Testis (tissue), 3 donors: ENCODE measurements around the gene RABEP2. TPM values are rescaled to one million over a fixed set of nuclear protein-coding genes. Genes with fewer than 3 reads are reported as not detected.

Source experiments
- DNase-seq: peaks from one replicate; pipeline ENCODE4 v3.0.0-alpha.2; 2019
- H3K27ac ChIP-seq, 2 donors: fragments of 200-600 bp; sonication (generic); one replicate each; pipeline ENCODE4 v1.5.1; 2019
- H3K27me3 ChIP-seq: fragments of 200-600 bp; sonication (generic); one replicate; pipeline ENCODE4 v1.5.1; 2019
- H3K36me3 ChIP-seq: fragments of 200-600 bp; sonication (generic); one replicate; pipeline ENCODE4 v1.5.1; 2017; ENCODE audit warnings: low read depth; ENCODE audit errors: missing control alignments
- H3K4me1 ChIP-seq: fragments of 200-600 bp; sonication (generic); one replicate; pipeline ENCODE4 v1.5.1; 2019
- H3K4me3 ChIP-seq, 2 donors: fragments of 200-600 bp; sonication (generic); one replicate each; pipeline ENCODE4 v1.5.1; 2017 to 2019
- H3K9me3 ChIP-seq: fragments of 200-600 bp; sonication (generic); one replicate; pipeline ENCODE4 v1.5.1; 2017
- CTCF ChIP-seq, 3 experiments: fragments of 450-650 bp in 2 of 3; fragments of 200-600 bp in 1 of 3; sonication (generic) in 1 of 3; IDR thresholded peaks; one replicate each; pipeline ENCODE4 v1.5.1; 2016 to 2019; ENCODE audit warnings: antibody characterized with exemption in 3 of 3, mild to moderate bottlenecking in 2 of 3, moderate library complexity in 1 of 3
- POLR2A ChIP-seq: fragments of 450-650 bp; IDR thresholded peaks from one replicate; pipeline ENCODE4 v1.6.1; 2017; ENCODE audit warnings: antibody characterized with exemption, mild to moderate bottlenecking, moderate library complexity
- WGBS, 2 donors: methylation state at CpG; one replicate each; pipeline ENCODE4 v1.1.5; 2018; 5-methylcytosine and 5-hydroxymethylcytosine counted together
- intact Hi-C: fragments of 100-400 bp; cut with DNase I; formaldehyde crosslinking; loops from one replicate; pipeline ENCODE4 v1.15.1; 2023; ENCODE audit warnings: low total_unique reads
- polyA plus RNA-seq: library from polyadenylated mRNA; stranded (reverse); fragments of 350-450 nt; fragmentation: Illumina TruSeq; extraction: RNeasy Lipid Tissue Mini Kit (QIAGEN cat#74804); gene quantifications from one replicate; pipeline ENCODE4 v1.2.3, GENCODE V29; 2014; ENCODE audit warnings: low read depth, low replicate concordance; ENCODE audit not compliant: insufficient read depth
- total RNA-seq, 2 donors: library from RNA; depleted of rRNA; stranded (reverse); fragments of >200 nt; gene quantifications; one replicate each; pipeline ENCODE4 v1.2.3, GENCODE V29; 2016

RABEP2 gene
- total and polyA plus RNA-seq, 3 donors from 2014 or later = 14.2 to 51.8 (median 43.3) TPM

- Histone ChIP-seq H3K4me1 (no peaks in the 10 kb centered on the region), H3K27ac (no peak overlapping the region), H3K36me3 (peaks cover 3% of the 10 kb centered on the region), H3K4me3 (no peak overlapping the region), H3K9me3 (no peaks in the 10 kb centered on the region), H3K27me3 (no peaks in the 10 kb centered on the region)
- DNase-seq = no peak
- intact Hi-C loops = no loop called here
- TF ChIP-seq POLR2A (no peak), CTCF (IDR thresholded peaks at IDR 0.05) (no peak)
- 95 to 98% methylated on average over 4 of the region's 4 CpGs for WGBS, 2 donors
Observed at GRCh38 chr16:28967156-28967555, 42.1 kb upstream of the RABEP2 start.

GRCh38 chr16:28964496-28964895 is 39.5 kb upstream of the RABEP2 start:
- intact Hi-C loops = no loop called here
- TF ChIP-seq CTCF (IDR thresholded peaks at IDR 0.05) (no peak), POLR2A (no peak)
- Histone ChIP-seq H3K4me3 (no peak overlapping the region), H3K27ac (no peak overlapping the region), H3K4me1 (no peaks in the 10 kb centered on the region), H3K9me3 (no peaks in the 10 kb centered on the region), H3K27me3 (no peaks in the 10 kb centered on the region), H3K36me3 (peaks cover 3% of the 10 kb centered on the region)
- no peak for DNase-seq
- WGBS, 2 donors = 84 to 92% methylated on average over 2 of the region's 2 CpGs

- no peak for TF ChIP-seq CTCF (IDR thresholded peaks at IDR 0.05)
- no peak for TF ChIP-seq POLR2A
- Histone ChIP-seq H3K4me3 (no peak overlapping the region), H3K27me3 (no peaks in the 10 kb centered on the region), H3K9me3 (no peaks in the 10 kb centered on the region), H3K36me3 (peaks cover 3% of the 10 kb centered on the region), H3K4me1 (no peaks in the 10 kb centered on the region), H3K27ac (no peak overlapping the region)
- intact Hi-C loops = no loop called here
- no peak for DNase-seq
- WGBS, 2 donors = 90 to 95% methylated on average over 3 of the region's 3 CpGs
Observed at GRCh38 chr16:28964072-28964471, 39.0 kb upstream of the RABEP2 start.

- H3K36me3 ChIP-seq = peaks cover 3% of the 10 kb centered on the region
- H3K27ac ChIP-seq = no peak overlapping the region
- H3K9me3 ChIP-seq = no peaks in the 10 kb centered on the region
- TF ChIP-seq CTCF (IDR thresholded peaks at IDR 0.05) (no peak), POLR2A (no peak)
- DNase-seq = no peak
- no peak overlapping the region for H3K4me3 ChIP-seq
- no peaks in the 10 kb centered on the region for H3K27me3 ChIP-seq
- no peaks in the 10 kb centered on the region for H3K4me1 ChIP-seq
- WGBS, 2 donors = 91 to 94% methylated on average over 5 to 6 of the region's 6 CpGs
- intact Hi-C loops = no loop called here
Observed at GRCh38 chr16:28958836-28959235, 33.8 kb upstream of the RABEP2 start.

- Histone ChIP-seq H3K9me3 (no peaks in the 10 kb centered on the region), H3K27me3 (no peaks in the 10 kb centered on the region), H3K4me1 (no peaks in the 10 kb centered on the region), H3K27ac (no peak overlapping the region), H3K4me3 (no peak overlapping the region), H3K36me3 (peaks cover under 1% of the 10 kb centered on the region)
- DNase-seq = no peak
- intact Hi-C loops = no loop called here
- WGBS, 2 donors = 93 to 94% methylated on average over 9 of the region's 9 CpGs
- TF ChIP-seq POLR2A = no peak
- TF ChIP-seq CTCF (IDR thresholded peaks at IDR 0.05) = no peak
Observed at GRCh38 chr16:28958216-28958615, 33.2 kb upstream of the RABEP2 start.
